Trophoblast cell (in vitro differentiated cells and primary cell): Measurements from ENCODE around the gene RAD9B.

ENCODE experiments used
- DNase-seq, 2 donors: peaks; one replicate each; pipeline ENCODE4 v3.0.0-alpha.2; 2016
- H2AFZ ChIP-seq: 2 replicates; pipeline ENCODE4 v1.6.1; 2013; ENCODE audit warnings: low read length, moderate library complexity, mild to moderate bottlenecking; ENCODE audit not compliant: insufficient read depth, poor library complexity
- H2AK5ac ChIP-seq: 2 replicates; pipeline ENCODE4 v1.6.1; 2013; ENCODE audit warnings: mild to moderate bottlenecking, low read length
- H2BK120ac ChIP-seq: 2 replicates; pipeline ENCODE4 v1.6.1; 2013; ENCODE audit warnings: low read length, mild to moderate bottlenecking, moderate library complexity; ENCODE audit not compliant: insufficient read depth, poor library complexity
- H2BK12ac ChIP-seq: 2 replicates; pipeline ENCODE4 v1.6.1; 2013; ENCODE audit warnings: mild to moderate bottlenecking, low read length, moderate library complexity
- H2BK5ac ChIP-seq: 2 replicates; pipeline ENCODE4 v1.6.1; 2013; ENCODE audit warnings: low read length, low read depth, moderate library complexity, mild to moderate bottlenecking; ENCODE audit not compliant: poor library complexity
- H3K14ac ChIP-seq: 2 replicates; pipeline ENCODE4 v1.6.1; 2013; ENCODE audit warnings: mild to moderate bottlenecking, low read length
- H3K18ac ChIP-seq: 2 replicates; pipeline ENCODE4 v1.6.1; 2013; ENCODE audit warnings: mild to moderate bottlenecking, low read length
- H3K23ac ChIP-seq: 2 replicates; pipeline ENCODE4 v1.6.1; 2013; ENCODE audit warnings: low read length
- H3K27ac ChIP-seq: 2 replicates; pipeline ENCODE4 v1.5.1; 2013; ENCODE audit warnings: low read depth, mild to moderate bottlenecking, inconsistent platforms, low read length, moderate library complexity
- H3K27me3 ChIP-seq: 2 replicates; pipeline ENCODE4 v1.6.1; 2013; ENCODE audit warnings: inconsistent platforms, mild to moderate bottlenecking, low read length, moderate library complexity; ENCODE audit not compliant: insufficient read depth
- H3K36me3 ChIP-seq, 2 experiments: 1 replicate in 1 of 2; 2 replicates in 1 of 2; pipeline ENCODE4 v1.6.1; 2013; ENCODE audit warnings: low read length in 2 of 2, mild to moderate bottlenecking in 2 of 2, moderate library complexity in 1 of 2; ENCODE audit not compliant: insufficient read depth in 2 of 2, control insufficient read depth in 1 of 2
- H3K4ac ChIP-seq: 2 replicates; pipeline ENCODE4 v1.6.1; 2013; ENCODE audit warnings: low read depth, mild to moderate bottlenecking, low read length, moderate library complexity
- H3K4me1 ChIP-seq, 2 experiments: 1 replicate in 1 of 2; 2 replicates in 1 of 2; pipeline ENCODE4 v1.6.1; 2013; ENCODE audit warnings: low read length in 2 of 2, mild to moderate bottlenecking in 2 of 2, moderate library complexity in 1 of 2; ENCODE audit not compliant: insufficient read depth in 2 of 2, control insufficient read depth in 1 of 2
- H3K4me2 ChIP-seq: 2 replicates; pipeline ENCODE4 v1.6.1; 2013; ENCODE audit warnings: inconsistent platforms, mild to moderate bottlenecking, low read length, moderate library complexity
- H3K4me3 ChIP-seq: 2 replicates; pipeline ENCODE4 v1.5.1; 2013; ENCODE audit warnings: mild to moderate bottlenecking, low read depth, low read length, inconsistent platforms
- H3K79me1 ChIP-seq: one replicate; pipeline ENCODE4 v1.6.1; 2013; ENCODE audit warnings: low read length
- H3K79me2 ChIP-seq: 2 replicates; pipeline ENCODE4 v1.6.1; 2013; ENCODE audit warnings: low read length, mild to moderate bottlenecking; ENCODE audit not compliant: control insufficient read depth, insufficient read depth, poor library complexity
- H3K9ac ChIP-seq: 2 replicates; pipeline ENCODE4 v1.6.1; 2013; ENCODE audit warnings: mild to moderate bottlenecking, low read length
- H3K9me3 ChIP-seq: 2 replicates; pipeline ENCODE4 v1.6.1; 2013; ENCODE audit warnings: low read depth, mild to moderate bottlenecking, control low read depth, inconsistent platforms, low read length; ENCODE audit not compliant: insufficient read depth
- H4K12ac ChIP-seq: 2 replicates; pipeline ENCODE4 v1.6.1; 2013; ENCODE audit warnings: low read depth, mild to moderate bottlenecking, low read length, moderate library complexity
- H4K8ac ChIP-seq: 2 replicates; pipeline ENCODE4 v1.6.1; 2013; ENCODE audit warnings: low read depth, mild to moderate bottlenecking, low read length, moderate library complexity
- H4K91ac ChIP-seq: one replicate; pipeline ENCODE4 v1.6.1; 2013; ENCODE audit warnings: low read depth, mild to moderate bottlenecking, low read length, moderate library complexity
- WGBS: extraction: QIAGEN DNeasy Blood & Tissue Kit; methylation state at CpG from one replicate; pipeline ENCODE4 v1.1.7; 2013; ENCODE audit warnings: missing lambda C conversion rate; ENCODE audit not compliant: insufficient read length, insufficient coverage; ENCODE audit errors: extremely low coverage; 5-methylcytosine and 5-hydroxymethylcytosine counted together

Gene RAD9B

DNA sequence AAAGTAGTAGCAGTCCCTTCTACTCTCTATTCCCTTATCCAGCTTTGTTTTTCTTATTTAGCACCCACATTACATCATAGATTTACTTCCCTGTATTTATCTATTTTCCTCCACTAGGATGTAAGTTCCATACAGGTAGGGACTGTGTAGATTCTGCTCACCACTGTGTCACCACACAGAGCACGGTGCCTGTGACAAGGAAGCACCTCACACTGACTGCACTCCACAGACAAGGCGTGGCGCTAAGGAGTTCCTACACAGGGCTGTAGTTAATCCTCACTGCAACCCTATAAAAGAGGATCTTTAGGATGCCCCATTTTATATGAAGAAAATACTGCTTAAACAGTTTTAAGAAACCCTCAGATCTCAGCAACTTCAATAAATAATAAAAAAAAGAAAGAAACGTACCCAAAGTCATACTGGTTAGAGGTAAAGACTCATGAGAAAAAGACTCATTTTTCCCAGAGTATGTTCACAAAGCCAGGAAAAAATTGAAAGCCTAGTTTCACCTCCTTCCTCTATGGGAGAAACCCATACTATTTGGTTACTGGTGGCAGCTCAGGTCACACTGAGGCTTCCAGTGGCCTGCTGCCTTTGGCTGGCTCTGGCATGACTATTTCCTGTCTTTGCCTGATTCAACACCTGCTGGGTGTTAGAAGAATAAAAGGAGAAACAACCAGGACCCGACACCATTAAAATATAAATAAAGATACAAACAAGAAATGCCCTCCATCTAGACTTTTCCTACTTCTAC lies 36.9 kb downstream of the RAD9B start:
- Histone ChIP-seq H3K4me3 (no peak overlapping the region), H4K91ac (no peak overlapping the region), H3K14ac (no peak overlapping the region), H3K9ac (no peak overlapping the region), H3K4ac (no peak overlapping the region), H4K8ac (no peak overlapping the region), H3K23ac (no peak overlapping the region), H2BK12ac (no peak overlapping the region), H2BK120ac (no peak overlapping the region), H3K36me3 (peaks cover 9 to 17% of the 10 kb centered on the region in 2 experiments), H3K4me1 (peaks cover 3 to 5% of the 10 kb centered on the region in 2 experiments), H3K27ac (no peak overlapping the region), H2AK5ac (no peak overlapping the region), H2AFZ (no peak overlapping the region), H3K4me2 (no peak overlapping the region), H3K79me1 (no peaks in the 10 kb centered on the region), H4K12ac (no peak overlapping the region), H3K79me2 (no peaks in the 10 kb centered on the region), H3K18ac (no peak overlapping the region), H2BK5ac (no peak overlapping the region), H3K9me3 (no peaks in the 10 kb centered on the region), H3K27me3 (no peaks in the 10 kb centered on the region)
- no peak for DNase-seq
- no CpG with 5 or more reads among the region's 5 CpGs for WGBS

DNA sequence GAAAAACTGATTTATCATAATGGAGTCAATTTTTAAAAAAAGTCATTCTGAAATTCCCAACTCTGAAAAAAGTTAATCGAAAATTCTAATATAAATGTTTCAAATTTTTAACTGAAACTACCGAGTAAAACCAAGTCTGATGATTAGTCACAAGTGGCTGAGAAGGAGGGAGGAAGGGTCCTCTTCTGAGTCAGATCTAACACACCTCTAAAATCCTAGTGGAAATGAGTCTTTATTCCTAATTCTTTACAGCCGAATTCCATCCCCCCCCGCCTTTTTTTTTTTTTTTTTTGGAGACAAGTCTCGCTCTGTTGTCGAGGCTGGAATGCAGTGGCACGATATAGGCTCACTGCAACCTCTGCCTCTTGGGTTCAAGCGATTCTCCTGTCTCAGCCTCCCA lies 37.9 kb downstream of the RAD9B start:
- H2AFZ ChIP-seq: no peak overlapping the region
- no peak overlapping the region for H3K4ac ChIP-seq
- no peak overlapping the region for H2AK5ac ChIP-seq
- no CpG with 5 or more reads among the region's 8 CpGs for WGBS
- H4K91ac ChIP-seq: no peak overlapping the region
- H3K14ac ChIP-seq: no peak overlapping the region
- H2BK5ac ChIP-seq: no peak overlapping the region
- no peak overlapping the region for H2BK12ac ChIP-seq
- DNase-seq: no peak
- H3K4me1 ChIP-seq: peaks cover 3 to 5% of the 10 kb centered on the region in 2 experiments
- no peak overlapping the region for H3K4me3 ChIP-seq
- no peaks in the 10 kb centered on the region for H3K27me3 ChIP-seq
- no peak overlapping the region for H3K23ac ChIP-seq
- H3K36me3 ChIP-seq: peaks cover 9 to 17% of the 10 kb centered on the region in 2 experiments
- H3K79me2 ChIP-seq: no peaks in the 10 kb centered on the region
- no peaks in the 10 kb centered on the region for H3K9me3 ChIP-seq
- H3K18ac ChIP-seq: no peak overlapping the region
- H4K12ac ChIP-seq: no peak overlapping the region
- H3K79me1 ChIP-seq: no peaks in the 10 kb centered on the region
- H3K4me2 ChIP-seq: no peak overlapping the region
- H2BK120ac ChIP-seq: no peak overlapping the region
- no peak overlapping the region for H4K8ac ChIP-seq
- no peak overlapping the region for H3K27ac ChIP-seq
- H3K9ac ChIP-seq: no peak overlapping the region

DNA sequence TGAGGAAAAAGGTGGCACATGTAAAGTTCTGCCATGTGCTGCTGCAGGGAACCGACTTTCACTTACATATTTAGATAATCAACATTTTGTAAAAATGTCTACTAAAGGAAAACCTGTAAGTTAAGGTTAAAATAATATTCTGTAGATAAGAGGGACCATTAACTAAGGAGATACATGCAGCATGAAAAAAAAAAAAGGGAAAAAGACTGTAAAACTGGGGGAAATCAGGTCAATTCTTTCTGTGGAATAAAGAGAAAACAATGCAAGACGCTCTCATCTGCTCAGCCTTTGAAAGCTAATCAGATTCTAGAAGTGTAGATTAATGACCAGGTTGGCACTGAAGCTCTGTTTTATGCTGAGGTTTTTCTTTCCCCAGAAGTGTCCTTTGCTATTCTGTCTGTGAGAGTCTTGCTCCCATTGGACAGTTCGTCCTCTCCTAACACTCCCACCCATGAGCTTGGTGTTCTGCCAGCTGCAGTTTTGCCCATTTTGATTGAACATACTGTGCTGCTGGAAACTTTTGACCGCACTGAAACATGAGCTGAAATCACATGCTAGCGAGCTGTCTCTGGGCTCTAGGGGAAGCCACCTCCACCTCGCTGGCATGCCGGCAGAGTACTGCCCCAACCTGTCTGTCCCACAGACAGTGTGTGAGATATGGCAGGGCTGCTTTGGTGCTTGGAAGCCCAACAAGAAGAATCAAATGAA lies 41.3 kb downstream of the RAD9B start:
- H3K23ac ChIP-seq: no peak overlapping the region
- WGBS: no CpG with 5 or more reads among the region's 7 CpGs

DNA sequence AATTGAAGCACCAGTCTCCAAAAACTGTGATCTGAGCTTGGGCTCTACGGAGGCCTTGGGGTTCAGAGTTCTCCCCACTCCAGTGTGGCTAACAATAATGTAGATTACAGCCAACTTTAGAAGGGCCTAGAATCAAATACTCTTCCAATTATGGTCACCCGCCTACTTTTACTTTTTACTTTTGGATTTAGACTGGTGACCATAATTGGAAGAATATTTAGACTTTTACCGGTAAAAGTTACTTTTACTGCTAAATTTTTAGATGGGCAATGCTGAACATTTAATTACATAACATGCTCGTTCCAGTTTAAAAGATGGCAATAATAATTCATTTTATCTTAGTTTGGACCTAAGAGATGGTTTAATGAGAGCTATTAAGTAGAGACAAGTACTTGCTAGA lies 41.8 kb downstream of the RAD9B start:
- Histone ChIP-seq H4K8ac (no peak overlapping the region), H2BK120ac (no peak overlapping the region), H2AFZ (no peak overlapping the region), H3K4me3 (no peak overlapping the region), H3K4me2 (no peak overlapping the region), H4K91ac (no peak overlapping the region), H2BK5ac (no peak overlapping the region), H3K27me3 (no peaks in the 10 kb centered on the region), H3K79me1 (no peaks in the 10 kb centered on the region), H3K4me1 (peaks cover 0 to 5% of the 10 kb centered on the region in 2 experiments), H3K9ac (no peak overlapping the region), H3K36me3 (peaks cover 4% of the 10 kb centered on the region in 2 experiments), H3K79me2 (no peaks in the 10 kb centered on the region), H3K23ac (no peak overlapping the region), H3K9me3 (no peaks in the 10 kb centered on the region), H3K27ac (no peak overlapping the region), H2BK12ac (no peak overlapping the region), H3K4ac (no peak overlapping the region), H2AK5ac (no peak overlapping the region), H3K14ac (no peak overlapping the region), H3K18ac (no peak overlapping the region), H4K12ac (no peak overlapping the region)
- no peak for DNase-seq
- WGBS: no CpG with 5 or more reads among the region's 4 CpGs

More for the DNA sequence above, 41.3 kb downstream of the RAD9B start:
- H2AFZ ChIP-seq: no peak overlapping the region
- H2BK5ac ChIP-seq: no peak overlapping the region
- H3K9me3 ChIP-seq: no peaks in the 10 kb centered on the region
- no peak overlapping the region for H3K4me3 ChIP-seq
- H2BK120ac ChIP-seq: no peak overlapping the region
- no peaks in the 10 kb centered on the region for H3K79me1 ChIP-seq
- no peak overlapping the region for H4K12ac ChIP-seq
- no peak overlapping the region for H3K18ac ChIP-seq
- no peaks in the 10 kb centered on the region for H3K27me3 ChIP-seq
- no peak overlapping the region for H2BK12ac ChIP-seq
- H3K14ac ChIP-seq: no peak overlapping the region
- H3K79me2 ChIP-seq: no peaks in the 10 kb centered on the region
- no peak overlapping the region for H4K91ac ChIP-seq
- no peak for DNase-seq
- no peak overlapping the region for H3K9ac ChIP-seq
- H4K8ac ChIP-seq: no peak overlapping the region
- H3K4ac ChIP-seq: no peak overlapping the region
- H3K27ac ChIP-seq: no peak overlapping the region
- peaks cover 0 to 5% of the 10 kb centered on the region in 2 experiments for H3K4me1 ChIP-seq
- peaks cover 4 to 6% of the 10 kb centered on the region in 2 experiments for H3K36me3 ChIP-seq
- H3K4me2 ChIP-seq: no peak overlapping the region
- H2AK5ac ChIP-seq: no peak overlapping the region
